GM12878 (cell line): ENCODE measurements around the gene CSAD. TPM values are rescaled to one million over a fixed set of nuclear protein-coding genes. Genes with fewer than 3 reads are reported as not detected.
A peak's percentile ranks its signal among the peaks of the same experiment; 100 is the strongest.

Experiments
- BCL11A ChIP-seq: IDR thresholded peaks from 2 replicates; pipeline ENCODE4 v1.6.1; 2011; ENCODE audit warnings: low read depth, low read length
- CHD4 ChIP-seq: fragments of 200-600 bp; sonication (generic); IDR thresholded peaks from 2 replicates; pipeline ENCODE4 v1.6.1; 2016; ENCODE audit warnings: mild to moderate bottlenecking
- DPF2 ChIP-seq: fragments of 450-650 bp; IDR thresholded peaks from 2 replicates; pipeline ENCODE4 v1.6.1; 2017; ENCODE audit warnings: mild to moderate bottlenecking
- GATAD2B ChIP-seq: fragments of 450-650 bp; conservative IDR thresholded peaks from 2 replicates; pipeline ENCODE4 v1.6.1; 2017; ENCODE audit warnings: low read depth, mild to moderate bottlenecking, moderate library complexity
- HDAC2 ChIP-seq: fragments of 200-600 bp; sonication (generic); IDR thresholded peaks from 2 replicates; pipeline ENCODE4 v1.6.1; 2017
- IRF4 ChIP-seq: IDR thresholded peaks from 2 replicates; pipeline ENCODE4 v1.6.1; 2011; ENCODE audit warnings: low read depth, low read length
- NBN ChIP-seq: fragments of 450-650 bp; IDR thresholded peaks from 2 replicates; pipeline ENCODE4 v1.6.1; 2016
- PAX8 ChIP-seq: fragments of 450-650 bp; IDR thresholded peaks from 2 replicates; pipeline ENCODE4 v1.6.1; 2017; ENCODE audit warnings: mild to moderate bottlenecking, moderate library complexity
- POLR2A ChIP-seq: IDR thresholded peaks from 2 replicates; pipeline ENCODE4 v1.6.1; 2011; ENCODE audit warnings: low read depth, mild to moderate bottlenecking, low read length
- RBBP5 ChIP-seq: fragments of 200-600 bp; sonication (generic); conservative IDR thresholded peaks from 2 replicates; pipeline ENCODE4 v1.6.1; 2016
- RELA ChIP-seq: fragments of 450-650 bp; IDR thresholded peaks from 2 replicates; pipeline ENCODE4 v1.8.0; 2014; ENCODE audit warnings: borderline replicate concordance; ENCODE audit not compliant: partially characterized antibody
- SMAD5 ChIP-seq: IDR thresholded peaks from 2 replicates; pipeline ENCODE4 v1.6.1; 2016; ENCODE audit warnings: antibody characterized with exemption, low read depth
- SMC3 ChIP-seq: IDR thresholded peaks from 2 replicates; pipeline ENCODE4 v1.6.1; 2011; ENCODE audit warnings: low read length, improper control_type of control experiment, borderline replicate concordance
- STAT3 ChIP-seq: IDR thresholded peaks from 2 replicates; pipeline ENCODE4 v1.6.1; 2011; ENCODE audit warnings: low read depth, low read length, improper control_type of control experiment
- TBL1XR1 ChIP-seq: IDR thresholded peaks from 2 replicates; pipeline ENCODE4 v1.6.1; 2012; ENCODE audit warnings: low read depth, low read length, improper control_type of control experiment
- polyA plus RNA-seq, 11 experiments: library from polyadenylated mRNA; depleted of rRNA in 4 of 11; unstranded in 6 of 11; stranded (reverse) in 5 of 11; fragments of >200 nt; fragmentation: Nextera tagmentation in 4 of 11; fragmentation: Illumina TruSeq in 1 of 11; extraction: Ambion mirVana in 4 of 11; extraction: Trizol in 1 of 11; gene quantifications; 1 replicate in 1 of 11; 2 replicates in 10 of 11; pipeline versions ENCODE4 v1.2.1 to v1.2.3, GENCODE V29; 2011 to 2016; ENCODE audit warnings: inconsistent platforms in 2 of 11, missing spikeins in 2 of 11, low read depth in 1 of 11
- total RNA-seq, 4 experiments: library from RNA; depleted of rRNA in 3 of 4; stranded (reverse); fragments of >200 nt in 3 of 4; fragmentation: Illumina TruSeq in 1 of 4; extraction: Trizol in 1 of 4; gene quantifications; 2 replicates each; pipeline versions ENCODE4 v1.2.1 to v1.2.3, GENCODE V29; 2013 to 2021
- TF ChIP-seq, protein P1 (sequence below): fragments of 450-650 bp; IDR thresholded peaks from 2 replicates; pipeline ENCODE4 v1.6.1; 2016; ENCODE audit warnings: mild to moderate bottlenecking, moderate library complexity, borderline replicate concordance
- TF ChIP-seq, protein P2 (sequence below): IDR thresholded peaks from 2 replicates; pipeline ENCODE4 v1.6.1; 2012; ENCODE audit warnings: mild to moderate bottlenecking, low read depth, low read length
- TF ChIP-seq, protein P3 (sequence below): IDR thresholded peaks from 2 replicates; pipeline ENCODE4 v1.6.1; 2011; ENCODE audit warnings: low read depth, mild to moderate bottlenecking, low read length, moderate library complexity, borderline replicate concordance; ENCODE audit errors: extremely low read depth
- TF ChIP-seq, protein P4 (sequence below): fragments of 450-650 bp; IDR thresholded peaks from 2 replicates; pipeline ENCODE4 v1.6.1; 2017; ENCODE audit warnings: mild to moderate bottlenecking

CSAD gene
- total and polyA plus RNA-seq, 10 of the 15 experiments (the other 5 are each of a cell fraction or from before 2014, with no cell fraction given) = 1.1 to 20.4 (median 6.2) TPM

- TF ChIP-seq, protein P1, sequence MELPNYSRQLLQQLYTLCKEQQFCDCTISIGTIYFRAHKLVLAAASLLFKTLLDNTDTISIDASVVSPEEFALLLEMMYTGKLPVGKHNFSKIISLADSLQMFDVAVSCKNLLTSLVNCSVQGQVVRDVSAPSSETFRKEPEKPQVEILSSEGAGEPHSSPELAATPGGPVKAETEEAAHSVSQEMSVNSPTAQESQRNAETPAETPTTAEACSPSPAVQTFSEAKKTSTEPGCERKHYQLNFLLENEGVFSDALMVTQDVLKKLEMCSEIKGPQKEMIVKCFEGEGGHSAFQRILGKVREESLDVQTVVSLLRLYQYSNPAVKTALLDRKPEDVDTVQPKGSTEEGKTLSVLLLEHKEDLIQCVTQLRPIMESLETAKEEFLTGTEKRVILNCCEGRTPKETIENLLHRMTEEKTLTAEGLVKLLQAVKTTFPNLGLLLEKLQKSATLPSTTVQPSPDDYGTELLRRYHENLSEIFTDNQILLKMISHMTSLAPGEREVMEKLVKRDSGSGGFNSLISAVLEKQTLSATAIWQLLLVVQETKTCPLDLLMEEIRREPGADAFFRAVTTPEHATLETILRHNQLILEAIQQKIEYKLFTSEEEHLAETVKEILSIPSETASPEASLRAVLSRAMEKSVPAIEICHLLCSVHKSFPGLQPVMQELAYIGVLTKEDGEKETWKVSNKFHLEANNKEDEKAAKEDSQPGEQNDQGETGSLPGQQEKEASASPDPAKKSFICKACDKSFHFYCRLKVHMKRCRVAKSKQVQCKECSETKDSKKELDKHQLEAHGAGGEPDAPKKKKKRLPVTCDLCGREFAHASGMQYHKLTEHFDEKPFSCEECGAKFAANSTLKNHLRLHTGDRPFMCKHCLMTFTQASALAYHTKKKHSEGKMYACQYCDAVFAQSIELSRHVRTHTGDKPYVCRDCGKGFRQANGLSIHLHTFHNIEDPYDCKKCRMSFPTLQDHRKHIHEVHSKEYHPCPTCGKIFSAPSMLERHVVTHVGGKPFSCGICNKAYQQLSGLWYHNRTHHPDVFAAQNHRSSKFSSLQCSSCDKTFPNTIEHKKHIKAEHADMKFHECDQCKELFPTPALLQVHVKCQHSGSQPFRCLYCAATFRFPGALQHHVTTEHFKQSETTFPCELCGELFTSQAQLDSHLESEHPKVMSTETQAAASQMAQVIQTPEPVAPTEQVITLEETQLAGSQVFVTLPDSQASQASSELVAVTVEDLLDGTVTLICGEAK = no peak
- peak; percentile 2 for TF ChIP-seq RELA
- TF ChIP-seq CHD4 = no peak
- peak; percentile 72 for TF ChIP-seq DPF2
- peak; percentile 75 for TF ChIP-seq POLR2A
- TF ChIP-seq PAX8 = no peak
- no peak for TF ChIP-seq SMC3
- peak; percentile 95 for TF ChIP-seq IRF4
- TF ChIP-seq, protein P2, sequence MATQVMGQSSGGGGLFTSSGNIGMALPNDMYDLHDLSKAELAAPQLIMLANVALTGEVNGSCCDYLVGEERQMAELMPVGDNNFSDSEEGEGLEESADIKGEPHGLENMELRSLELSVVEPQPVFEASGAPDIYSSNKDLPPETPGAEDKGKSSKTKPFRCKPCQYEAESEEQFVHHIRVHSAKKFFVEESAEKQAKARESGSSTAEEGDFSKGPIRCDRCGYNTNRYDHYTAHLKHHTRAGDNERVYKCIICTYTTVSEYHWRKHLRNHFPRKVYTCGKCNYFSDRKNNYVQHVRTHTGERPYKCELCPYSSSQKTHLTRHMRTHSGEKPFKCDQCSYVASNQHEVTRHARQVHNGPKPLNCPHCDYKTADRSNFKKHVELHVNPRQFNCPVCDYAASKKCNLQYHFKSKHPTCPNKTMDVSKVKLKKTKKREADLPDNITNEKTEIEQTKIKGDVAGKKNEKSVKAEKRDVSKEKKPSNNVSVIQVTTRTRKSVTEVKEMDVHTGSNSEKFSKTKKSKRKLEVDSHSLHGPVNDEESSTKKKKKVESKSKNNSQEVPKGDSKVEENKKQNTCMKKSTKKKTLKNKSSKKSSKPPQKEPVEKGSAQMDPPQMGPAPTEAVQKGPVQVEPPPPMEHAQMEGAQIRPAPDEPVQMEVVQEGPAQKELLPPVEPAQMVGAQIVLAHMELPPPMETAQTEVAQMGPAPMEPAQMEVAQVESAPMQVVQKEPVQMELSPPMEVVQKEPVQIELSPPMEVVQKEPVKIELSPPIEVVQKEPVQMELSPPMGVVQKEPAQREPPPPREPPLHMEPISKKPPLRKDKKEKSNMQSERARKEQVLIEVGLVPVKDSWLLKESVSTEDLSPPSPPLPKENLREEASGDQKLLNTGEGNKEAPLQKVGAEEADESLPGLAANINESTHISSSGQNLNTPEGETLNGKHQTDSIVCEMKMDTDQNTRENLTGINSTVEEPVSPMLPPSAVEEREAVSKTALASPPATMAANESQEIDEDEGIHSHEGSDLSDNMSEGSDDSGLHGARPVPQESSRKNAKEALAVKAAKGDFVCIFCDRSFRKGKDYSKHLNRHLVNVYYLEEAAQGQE = no peak
- TF ChIP-seq GATAD2B = no peak; the same call in 1 of the 2 replicates
- no peak for TF ChIP-seq STAT3
- TF ChIP-seq BCL11A = peak; percentile 93
- TF ChIP-seq RBBP5 = no peak
- TF ChIP-seq, protein P3, sequence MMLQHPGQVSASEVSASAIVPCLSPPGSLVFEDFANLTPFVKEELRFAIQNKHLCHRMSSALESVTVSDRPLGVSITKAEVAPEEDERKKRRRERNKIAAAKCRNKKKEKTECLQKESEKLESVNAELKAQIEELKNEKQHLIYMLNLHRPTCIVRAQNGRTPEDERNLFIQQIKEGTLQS = no peak
- no peak; the same call in 1 of the 2 replicates for TF ChIP-seq SMAD5
- no peak for TF ChIP-seq HDAC2
- peak; percentile 78 for TF ChIP-seq NBN
- TF ChIP-seq, protein P4, sequence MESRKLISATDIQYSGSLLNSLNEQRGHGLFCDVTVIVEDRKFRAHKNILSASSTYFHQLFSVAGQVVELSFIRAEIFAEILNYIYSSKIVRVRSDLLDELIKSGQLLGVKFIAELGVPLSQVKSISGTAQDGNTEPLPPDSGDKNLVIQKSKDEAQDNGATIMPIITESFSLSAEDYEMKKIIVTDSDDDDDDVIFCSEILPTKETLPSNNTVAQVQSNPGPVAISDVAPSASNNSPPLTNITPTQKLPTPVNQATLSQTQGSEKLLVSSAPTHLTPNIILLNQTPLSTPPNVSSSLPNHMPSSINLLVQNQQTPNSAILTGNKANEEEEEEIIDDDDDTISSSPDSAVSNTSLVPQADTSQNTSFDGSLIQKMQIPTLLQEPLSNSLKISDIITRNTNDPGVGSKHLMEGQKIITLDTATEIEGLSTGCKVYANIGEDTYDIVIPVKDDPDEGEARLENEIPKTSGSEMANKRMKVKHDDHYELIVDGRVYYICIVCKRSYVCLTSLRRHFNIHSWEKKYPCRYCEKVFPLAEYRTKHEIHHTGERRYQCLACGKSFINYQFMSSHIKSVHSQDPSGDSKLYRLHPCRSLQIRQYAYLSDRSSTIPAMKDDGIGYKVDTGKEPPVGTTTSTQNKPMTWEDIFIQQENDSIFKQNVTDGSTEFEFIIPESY = no peak
- peak; percentile 74; the same call in 1 of the 2 replicates for TF ChIP-seq TBL1XR1
Measured at GRCh38 chr12:53205747-53206419, 25.2 kb upstream of the CSAD start (continued).
